HepG2 (cell line): ENCODE measurements around the gene BRD8. TPM values are rescaled to one million over a fixed set of nuclear protein-coding genes. Genes with fewer than 3 reads are reported as not detected.

Experiments
- ATAC-seq: fragments of 200-7000 bp; cut with Tn5 transposase; 3 replicates; pipeline ENCODE4 v1.9.1; 2020; ENCODE audit warnings: mild to moderate bottlenecking, moderate library complexity
- BruUV-seq: library from RNA; stranded (reverse); fragments of 400-500 nt; replicated peaks from 2 replicates; lab custom pipeline; 2021; lab: Mats Ljungman, UMichigan
- CTCF ChIA-PET: fragments of 300-600 bp; formaldehyde crosslinking; extraction: SDS; loops from one replicate; lab custom pipeline; 2021; ENCODE audit warnings: low total read pairs, inconsistent platforms, low intra/inter-chr PET ratio; lab: Yijun Ruan, JAX
- POLR2A ChIA-PET: fragments of 350-600 bp; sonication (Branson Sonifier 250); formaldehyde crosslinking; loops from one replicate; lab custom pipeline; 2020; ENCODE audit warnings: antibody characterized with exemption, inconsistent platforms; lab: Yijun Ruan, JAX
- DNase-seq: peaks from one replicate; pipeline ENCODE4 v3.0.0-alpha.2; 2015; ENCODE audit warnings: low spot score
- FAIRE-seq: peaks from 3 replicates; lab custom pipeline; 2011; peaks lifted over from hg19 to GRCh38; lab: Jason Lieb, UNC
- H2AFZ ChIP-seq: one replicate; pipeline ENCODE4 v1.6.1; 2011; ENCODE audit warnings: low read length, inconsistent platforms
- H3K27ac ChIP-seq: fragments of 300-600 bp; 3 replicates; pipeline ENCODE4 v1.8.0; 2011; ENCODE audit warnings: mixed run types, mild to moderate bottlenecking, mixed read lengths, low read length, inconsistent platforms; ENCODE audit not compliant: insufficient read depth; ENCODE audit errors: extremely low read length
- H3K27me3 ChIP-seq, 2 experiments: fragments of 200-600 bp in 1 of 2; 2 replicates in 1 of 2; 3 replicates in 1 of 2; pipeline versions ENCODE4 v1.6.0 to v1.8.0; 2011; ENCODE audit warnings: low read length in 2 of 2, mild to moderate bottlenecking in 2 of 2, moderate library complexity in 2 of 2, inconsistent platforms in 1 of 2; ENCODE audit not compliant: insufficient read depth in 2 of 2, control insufficient read depth in 1 of 2
- H3K36me3 ChIP-seq, 2 experiments: fragments of 200-600 bp in 1 of 2; replicated peaks in 1 of 2; 2 replicates in 1 of 2; 3 replicates in 1 of 2; pipeline versions ENCODE4 v1.5.1 to v1.8.0; 2011; ENCODE audit warnings: low read length in 2 of 2, inconsistent platforms in 1 of 2; ENCODE audit not compliant: insufficient read depth in 2 of 2, control insufficient read depth in 1 of 2
- H3K4me1 ChIP-seq: 2 replicates; pipeline ENCODE4 v1.5.1; 2012; ENCODE audit warnings: low read length, inconsistent platforms; ENCODE audit not compliant: insufficient read depth
- H3K4me2 ChIP-seq: 2 replicates; pipeline ENCODE4 v1.6.0; 2011; ENCODE audit warnings: low read depth, low read length, inconsistent platforms
- H3K4me3 ChIP-seq, 3 experiments: fragments of 200-600 bp in 1 of 3; sonication (generic), shearing (Covaris generic) in 1 of 3; replicated peaks in 1 of 3; 2 replicates each; pipeline ENCODE4 v1.5.1; 2011 to 2016; ENCODE audit warnings: low read length in 3 of 3, inconsistent platforms in 2 of 3, low read depth in 2 of 3, mild to moderate bottlenecking in 2 of 3, control low read depth in 1 of 3, mixed read lengths in 1 of 3; ENCODE audit not compliant: insufficient read depth in 1 of 3
- H3K79me2 ChIP-seq: one replicate; pipeline ENCODE4 v1.6.1; 2011; ENCODE audit warnings: low read length, inconsistent platforms; ENCODE audit not compliant: insufficient read depth
- H3K9ac ChIP-seq: 2 replicates; pipeline ENCODE4 v1.6.0; 2011; ENCODE audit warnings: mild to moderate bottlenecking, low read depth, low read length, inconsistent platforms; ENCODE audit not compliant: insufficient read depth
- H3K9me3 ChIP-seq: 2 replicates; pipeline ENCODE4 v1.5.1; 2012; ENCODE audit warnings: mild to moderate bottlenecking, low read length
- H4K20me1 ChIP-seq: 2 replicates; pipeline ENCODE4 v1.6.0; 2011; ENCODE audit warnings: inconsistent platforms, mild to moderate bottlenecking, low read length, moderate library complexity; ENCODE audit not compliant: insufficient read depth
- BRCA1 ChIP-seq: sonication (generic); formaldehyde crosslinking; IDR thresholded peaks from 2 replicates; pipeline ENCODE4 v1.4.0; 2020; ENCODE audit warnings: missing genetic modification reagents
- BRD4 ChIP-seq: sonication (generic); formaldehyde crosslinking; IDR thresholded peaks from 2 replicates; pipeline ENCODE4 v1.4.0; 2020; ENCODE audit warnings: missing genetic modification reagents
- CENPX ChIP-seq: sonication (generic); formaldehyde crosslinking; IDR thresholded peaks from 2 replicates; pipeline ENCODE4 v1.9.0; 2021; ENCODE audit warnings: mild to moderate bottlenecking, missing genetic modification reagents, moderate library complexity
- DRAP1 ChIP-seq: IDR thresholded peaks from 2 replicates; pipeline ENCODE4 v1.6.1; 2016; ENCODE audit warnings: missing genetic modification reagents, missing compliant biosample characterization
- NR2F1 ChIP-seq, 2 experiments: fragments of 450-650 bp in 1 of 2; formaldehyde crosslinking in 1 of 2; IDR thresholded peaks; 2 replicates each; pipeline versions ENCODE4 v1.5.0 to v1.6.1; 2016 to 2020; ENCODE audit warnings: mild to moderate bottlenecking in 1 of 2, missing compliant biosample characterization in 1 of 2, missing genetic modification reagents in 1 of 2, moderate library complexity in 1 of 2
- NRL ChIP-seq: sonication (generic); formaldehyde crosslinking; IDR thresholded peaks from 2 replicates; pipeline ENCODE4 v1.5.0; 2020; ENCODE audit warnings: missing genetic modification reagents, mild to moderate bottlenecking, moderate library complexity, borderline replicate concordance
- REL ChIP-seq: sonication (generic); formaldehyde crosslinking; conservative IDR thresholded peaks from 2 replicates; pipeline ENCODE4 v1.8.0; 2022; ENCODE audit warnings: mild to moderate bottlenecking, missing genetic modification reagents, moderate library complexity
- SAP130 ChIP-seq: IDR thresholded peaks from 2 replicates; pipeline ENCODE4 v1.6.1; 2016; ENCODE audit warnings: low read depth
- SIX4 ChIP-seq: sonication (generic); formaldehyde crosslinking; IDR thresholded peaks from 2 replicates; pipeline ENCODE4 v1.4.0; 2020; ENCODE audit warnings: missing genetic modification reagents
- ZBTB44 ChIP-seq: sonication (generic); formaldehyde crosslinking; IDR thresholded peaks from 2 replicates; pipeline ENCODE4 v1.4.0; 2020; ENCODE audit warnings: missing genetic modification reagents
- ZMYM4 ChIP-seq: sonication (generic); formaldehyde crosslinking; IDR thresholded peaks from 2 replicates; pipeline ENCODE4 v1.8.1; 2023; ENCODE audit warnings: mild to moderate bottlenecking, missing genetic modification reagents
- ZNF275 ChIP-seq: sonication (generic); formaldehyde crosslinking; IDR thresholded peaks from 2 replicates; pipeline ENCODE4 v1.8.0; 2022; ENCODE audit warnings: missing genetic modification reagents, mild to moderate bottlenecking, inconsistent platforms, borderline replicate concordance
- WGBS: methylation state at CpG from one replicate; pipeline ENCODE4 v1.1.6; 2017; ENCODE audit warnings: low lambda C conversion rate; 5-methylcytosine and 5-hydroxymethylcytosine counted together
- in situ Hi-C: cut with HindIII; loops from 2 replicates; pipeline ENCODE4 v1.10.0; 2017; ENCODE audit warnings: low pct_unique_long_range_greater_than_20kb; ENCODE audit not compliant: extremely low pct_ligation_motif_present
- intact Hi-C: fragments of 100-400 bp; cut with micrococcal nuclease; formaldehyde crosslinking; loops from one replicate; pipeline ENCODE4 v1.10.0; 2022; ENCODE audit not compliant: unreplicated experiment
- polyA plus RNA-seq, 8 experiments: library from polyadenylated mRNA; depleted of rRNA in 3 of 8; stranded (reverse) in 7 of 8; unstranded in 1 of 8; fragments of >200 nt; fragmentation: Illumina TruSeq in 4 of 8; extraction: Trizol in 4 of 8; gene quantifications; 2 replicates each; pipeline versions ENCODE4 v1.2.1 to v1.2.3, GENCODE V29; 2011 to 2016; ENCODE audit warnings: low read depth in 4 of 8, missing spikeins in 1 of 8, mixed read lengths in 1 of 8; ENCODE audit not compliant: insufficient read depth in 1 of 8
- total RNA-seq, 5 experiments: library from RNA; depleted of rRNA; stranded (reverse); fragments of >200 nt; fragmentation: Illumina TruSeq; extraction: Trizol; gene quantifications; 2 replicates each; pipeline ENCODE4 v1.2.3, GENCODE V29; 2016; ENCODE audit warnings: low read depth in 1 of 5
- TF ChIP-seq, protein P1 (sequence below): sonication (generic); formaldehyde crosslinking; IDR thresholded peaks from 2 replicates; pipeline ENCODE4 v1.5.0; 2020; ENCODE audit warnings: mild to moderate bottlenecking, missing genetic modification reagents
- TF ChIP-seq, protein P2 (sequence below): sonication (generic); formaldehyde crosslinking; IDR thresholded peaks from 2 replicates; pipeline ENCODE4 v1.4.0; 2020; ENCODE audit warnings: mild to moderate bottlenecking, missing genetic modification reagents
- TF ChIP-seq, protein P3 (sequence below), 2 experiments: sonication (generic) in 1 of 2; formaldehyde crosslinking in 1 of 2; IDR thresholded peaks; 2 replicates each; pipeline versions ENCODE4 v1.4.0 to v1.6.1; 2018 to 2020; ENCODE audit warnings: missing genetic modification reagents in 2 of 2, borderline replicate concordance in 1 of 2, low read depth in 1 of 2, mild to moderate bottlenecking in 1 of 2, missing biosample characterization in 1 of 2

BRD8 gene
- total and polyA plus RNA-seq, 2 of the 13 experiments (the other 11 are each of a cell fraction or from before 2014, with no cell fraction given) = 62.5 to 71.1 TPM

- Histone ChIP-seq H3K4me3 (peak overlapping the region; percentile 63 to 92 (median 87); a peak in 5 of 6 replicates), H3K36me3 (peaks cover 19 to 49% of the 10 kb centered on the region in 2 experiments), H3K27me3 (no peaks in the 10 kb centered on the region; a peak in 1 of 5 replicates), H3K79me2 (peaks cover 37% of the 10 kb centered on the region), H3K4me2 (peak overlapping the region; percentile 94), H3K9ac (peak overlapping the region; percentile 83), H3K4me1 (peaks cover 36% of the 10 kb centered on the region), H2AFZ (no peak overlapping the region), H3K9me3 (no peaks in the 10 kb centered on the region), H4K20me1 (no peaks in the 10 kb centered on the region), H3K27ac (peak overlapping the region; percentile 96)
- CTCF ChIA-PET = interaction anchor here (1.0 to 2.1 kb wide), 2 partner anchors 103 to 105 kb away, joined by 3 to 18 read pairs; no protein-coding TSS in a partner anchor
- POLR2A ChIA-PET = interaction anchor here (2.8 kb wide), 1 partner anchor 172 kb away, joined by 9 read pairs; the partner anchor contains the start of gene KDM3B
- BruUV-seq = no TSS peak
- ATAC-seq (peak; percentile 11), FAIRE-seq (peak; percentile 96), DNase-seq (peak; percentile 73)
- 75% methylated on average over 5 of the region's 5 CpGs for WGBS
- intact Hi-C loops (no loop called here), in situ Hi-C loops (loop anchor here (25.0 kb wide), 1 partner anchor 232 kb away; no protein-coding TSS in a partner anchor)
- TF ChIP-seq SAP130 (CRISPR knock-in tag) (peak; percentile 62), DRAP1 (CRISPR knock-in tag) (no peak), ZBTB44 (no peak), BRD4 (no peak), REL (no peak), NR2F1 (CRISPR knock-in tag; IDR thresholded peaks at IDR 0.05) (no peak), SIX4 (no peak), ZNF275 (CRISPR knock-in tag) (no peak), BRCA1 (CRISPR knock-in tag) (no peak), ZMYM4 (CRISPR knock-in tag) (no peak), CENPX (CRISPR knock-in tag) (no peak), NRL (CRISPR knock-in tag) (no peak)
- TF ChIP-seq, protein P1, sequence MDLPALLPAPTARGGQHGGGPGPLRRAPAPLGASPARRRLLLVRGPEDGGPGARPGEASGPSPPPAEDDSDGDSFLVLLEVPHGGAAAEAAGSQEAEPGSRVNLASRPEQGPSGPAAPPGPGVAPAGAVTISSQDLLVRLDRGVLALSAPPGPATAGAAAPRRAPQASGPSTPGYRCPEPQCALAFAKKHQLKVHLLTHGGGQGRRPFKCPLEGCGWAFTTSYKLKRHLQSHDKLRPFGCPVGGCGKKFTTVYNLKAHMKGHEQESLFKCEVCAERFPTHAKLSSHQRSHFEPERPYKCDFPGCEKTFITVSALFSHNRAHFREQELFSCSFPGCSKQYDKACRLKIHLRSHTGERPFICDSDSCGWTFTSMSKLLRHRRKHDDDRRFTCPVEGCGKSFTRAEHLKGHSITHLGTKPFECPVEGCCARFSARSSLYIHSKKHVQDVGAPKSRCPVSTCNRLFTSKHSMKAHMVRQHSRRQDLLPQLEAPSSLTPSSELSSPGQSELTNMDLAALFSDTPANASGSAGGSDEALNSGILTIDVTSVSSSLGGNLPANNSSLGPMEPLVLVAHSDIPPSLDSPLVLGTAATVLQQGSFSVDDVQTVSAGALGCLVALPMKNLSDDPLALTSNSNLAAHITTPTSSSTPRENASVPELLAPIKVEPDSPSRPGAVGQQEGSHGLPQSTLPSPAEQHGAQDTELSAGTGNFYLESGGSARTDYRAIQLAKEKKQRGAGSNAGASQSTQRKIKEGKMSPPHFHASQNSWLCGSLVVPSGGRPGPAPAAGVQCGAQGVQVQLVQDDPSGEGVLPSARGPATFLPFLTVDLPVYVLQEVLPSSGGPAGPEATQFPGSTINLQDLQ = no peak
- TF ChIP-seq, protein P2, sequence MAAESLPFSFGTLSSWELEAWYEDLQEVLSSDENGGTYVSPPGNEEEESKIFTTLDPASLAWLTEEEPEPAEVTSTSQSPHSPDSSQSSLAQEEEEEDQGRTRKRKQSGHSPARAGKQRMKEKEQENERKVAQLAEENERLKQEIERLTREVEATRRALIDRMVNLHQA (CRISPR knock-in tag) = no peak
- TF ChIP-seq, protein P3, sequence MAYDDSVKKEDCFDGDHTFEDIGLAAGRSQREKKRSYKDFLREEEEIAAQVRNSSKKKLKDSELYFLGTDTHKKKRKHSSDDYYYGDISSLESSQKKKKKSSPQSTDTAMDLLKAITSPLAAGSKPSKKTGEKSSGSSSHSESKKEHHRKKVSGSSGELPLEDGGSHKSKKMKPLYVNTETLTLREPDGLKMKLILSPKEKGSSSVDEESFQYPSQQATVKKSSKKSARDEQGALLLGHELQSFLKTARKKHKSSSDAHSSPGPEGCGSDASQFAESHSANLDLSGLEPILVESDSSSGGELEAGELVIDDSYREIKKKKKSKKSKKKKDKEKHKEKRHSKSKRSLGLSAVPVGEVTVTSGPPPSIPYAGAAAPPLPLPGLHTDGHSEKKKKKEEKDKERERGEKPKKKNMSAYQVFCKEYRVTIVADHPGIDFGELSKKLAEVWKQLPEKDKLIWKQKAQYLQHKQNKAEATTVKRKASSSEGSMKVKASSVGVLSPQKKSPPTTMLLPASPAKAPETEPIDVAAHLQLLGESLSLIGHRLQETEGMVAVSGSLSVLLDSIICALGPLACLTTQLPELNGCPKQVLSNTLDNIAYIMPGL (CRISPR knock-in tag; IDR thresholded peaks at IDR 0.05; ENCODE audit: borderline replicate concordance in 1 of 2, low read depth in 1 of 2) = no peak
Measured at GRCh38 chr5:138180183-138180782, 1.9 kb upstream of the BRD8 start.
